DND-41 (cell line): Measurements from ENCODE around the gene PIK3R6.

Experiments used
- ATAC-seq: fragments of 200-7000 bp; cut with Tn5 transposase; 3 replicates; pipeline ENCODE4 v1.9.1; 2021; ENCODE audit warnings: low read depth; ENCODE audit not compliant: insufficient read depth
- DNase-seq: peaks from one replicate; pipeline ENCODE4 v3.0.0-alpha.2; 2020
- H2AFZ ChIP-seq: 2 replicates; pipeline ENCODE4 v1.6.0; 2012; ENCODE audit warnings: low read depth, low read length
- H3K27ac ChIP-seq: 2 replicates; pipeline ENCODE4 v1.5.1; 2012; ENCODE audit warnings: low read length, inconsistent platforms
- H3K27me3 ChIP-seq: fragments of 200-600 bp; sonication (generic); 2 replicates; pipeline ENCODE4 v1.6.0; 2012; ENCODE audit warnings: low read length, mild to moderate bottlenecking, inconsistent platforms; ENCODE audit not compliant: insufficient read depth, poor library complexity
- H3K36me3 ChIP-seq: 2 replicates; pipeline ENCODE4 v1.5.1; 2012; ENCODE audit warnings: low read length, inconsistent platforms; ENCODE audit not compliant: insufficient read depth
- H3K4me1 ChIP-seq: 2 replicates; pipeline ENCODE4 v1.5.1; 2012; ENCODE audit warnings: mild to moderate bottlenecking, low read length; ENCODE audit not compliant: insufficient read depth
- H3K4me2 ChIP-seq: 2 replicates; pipeline ENCODE4 v1.6.0; 2012; ENCODE audit warnings: mild to moderate bottlenecking, moderate library complexity, low read length, inconsistent platforms; ENCODE audit not compliant: insufficient read depth
- H3K4me3 ChIP-seq, 2 experiments: fragments of 200-600 bp in 1 of 2; shearing (Covaris generic) in 1 of 2; 2 replicates each; pipeline ENCODE4 v1.5.1; 2012 to 2016; ENCODE audit warnings: inconsistent platforms in 2 of 2, low read length in 2 of 2, mild to moderate bottlenecking in 2 of 2, low read depth in 1 of 2, moderate library complexity in 1 of 2
- H3K79me2 ChIP-seq: 2 replicates; pipeline ENCODE4 v1.6.0; 2012; ENCODE audit warnings: low read length, inconsistent platforms; ENCODE audit not compliant: insufficient read depth
- H3K9ac ChIP-seq: 2 replicates; pipeline ENCODE4 v1.6.0; 2012; ENCODE audit warnings: low read depth, mild to moderate bottlenecking, inconsistent platforms, low read length, moderate library complexity
- H3K9me3 ChIP-seq: 2 replicates; pipeline ENCODE4 v1.5.1; 2012; ENCODE audit warnings: low read length, moderate library complexity, mild to moderate bottlenecking, inconsistent platforms; ENCODE audit not compliant: insufficient read depth, severe bottlenecking
- H4K20me1 ChIP-seq: 2 replicates; pipeline ENCODE4 v1.6.0; 2012; ENCODE audit warnings: low read length; ENCODE audit not compliant: insufficient read depth
- EZH2 ChIP-seq: IDR thresholded peaks from 3 replicates; pipeline ENCODE4 v1.6.1; 2012; ENCODE audit warnings: borderline replicate concordance, low read depth, mild to moderate bottlenecking, moderate library complexity, low read length, inconsistent platforms; ENCODE audit not compliant: severe bottlenecking
- TF ChIP-seq, protein P1 (sequence below): IDR thresholded peaks from 2 replicates; pipeline ENCODE4 v1.5.1; 2012; ENCODE audit warnings: borderline replicate concordance, low read length, moderate library complexity, mild to moderate bottlenecking; ENCODE audit not compliant: poor library complexity, severe bottlenecking; ENCODE audit errors: extremely low read depth

Gene PIK3R6

DNA sequence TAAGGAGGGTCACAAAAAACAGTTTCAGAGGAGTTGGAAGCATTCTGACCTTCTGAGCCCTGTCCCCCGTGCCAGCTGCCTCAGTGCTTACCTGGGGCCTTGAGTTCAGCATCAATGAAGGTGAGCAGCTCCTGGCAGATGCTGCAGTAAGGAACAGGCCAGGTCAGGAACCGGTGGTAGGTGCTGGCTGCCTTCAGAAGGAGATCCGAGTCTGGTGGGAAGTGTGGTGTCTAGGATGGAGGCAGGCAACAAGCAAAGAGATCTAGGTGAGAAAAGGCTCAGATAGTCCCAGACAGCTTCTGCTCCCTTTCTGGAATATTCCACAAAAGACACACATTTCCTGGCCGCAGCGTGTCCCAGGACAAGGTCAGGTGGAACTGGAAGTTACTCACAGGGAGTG, 37.2 kb upstream of the PIK3R6 start:
- no peak overlapping the region for H3K27ac ChIP-seq
- no peak overlapping the region for H2AFZ ChIP-seq
- H3K4me1 ChIP-seq, result peaks cover 15% of the 10 kb centered on the region
- ATAC-seq, result no peak
- H3K4me2 ChIP-seq, result no peak overlapping the region
- H3K79me2 ChIP-seq, result no peaks in the 10 kb centered on the region
- H3K36me3 ChIP-seq, result peaks cover 51% of the 10 kb centered on the region
- no peak for DNase-seq
- H4K20me1 ChIP-seq, result no peaks in the 10 kb centered on the region
- no peaks in the 10 kb centered on the region for H3K9me3 ChIP-seq
- H3K27me3 ChIP-seq, result no peaks in the 10 kb centered on the region
- TF ChIP-seq, protein P1, sequence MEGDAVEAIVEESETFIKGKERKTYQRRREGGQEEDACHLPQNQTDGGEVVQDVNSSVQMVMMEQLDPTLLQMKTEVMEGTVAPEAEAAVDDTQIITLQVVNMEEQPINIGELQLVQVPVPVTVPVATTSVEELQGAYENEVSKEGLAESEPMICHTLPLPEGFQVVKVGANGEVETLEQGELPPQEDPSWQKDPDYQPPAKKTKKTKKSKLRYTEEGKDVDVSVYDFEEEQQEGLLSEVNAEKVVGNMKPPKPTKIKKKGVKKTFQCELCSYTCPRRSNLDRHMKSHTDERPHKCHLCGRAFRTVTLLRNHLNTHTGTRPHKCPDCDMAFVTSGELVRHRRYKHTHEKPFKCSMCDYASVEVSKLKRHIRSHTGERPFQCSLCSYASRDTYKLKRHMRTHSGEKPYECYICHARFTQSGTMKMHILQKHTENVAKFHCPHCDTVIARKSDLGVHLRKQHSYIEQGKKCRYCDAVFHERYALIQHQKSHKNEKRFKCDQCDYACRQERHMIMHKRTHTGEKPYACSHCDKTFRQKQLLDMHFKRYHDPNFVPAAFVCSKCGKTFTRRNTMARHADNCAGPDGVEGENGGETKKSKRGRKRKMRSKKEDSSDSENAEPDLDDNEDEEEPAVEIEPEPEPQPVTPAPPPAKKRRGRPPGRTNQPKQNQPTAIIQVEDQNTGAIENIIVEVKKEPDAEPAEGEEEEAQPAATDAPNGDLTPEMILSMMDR, result no peak
- TF ChIP-seq EZH2, result no peak
- H3K9ac ChIP-seq, result no peak overlapping the region
- H3K4me3 ChIP-seq, result no peak overlapping the region

DNA sequence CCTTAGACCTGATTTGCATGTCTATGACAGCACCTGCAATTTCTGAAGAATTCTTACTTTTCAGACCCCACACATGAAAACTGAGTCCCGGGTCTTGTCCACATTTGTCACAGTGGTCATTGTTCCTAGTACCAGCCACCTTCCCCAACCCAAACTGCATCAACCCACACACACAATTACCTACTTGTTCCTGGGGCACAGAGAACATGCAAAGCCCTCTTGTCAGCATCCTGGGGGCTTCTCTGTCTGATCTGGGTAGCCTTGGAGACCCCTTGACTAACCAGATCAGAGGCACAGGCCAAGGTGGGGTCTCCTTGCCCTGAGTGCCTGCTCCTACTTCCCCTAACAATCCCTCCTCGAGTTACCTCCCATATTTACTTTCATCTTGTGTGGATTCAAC, 36.7 kb upstream of the PIK3R6 start:
- Histone ChIP-seq H3K27ac (no peak overlapping the region), H3K4me2 (no peak overlapping the region), H3K4me1 (peaks cover 20% of the 10 kb centered on the region), H3K27me3 (no peaks in the 10 kb centered on the region), H3K4me3 (no peak overlapping the region), H2AFZ (no peak overlapping the region), H3K9ac (no peak overlapping the region), H3K9me3 (no peaks in the 10 kb centered on the region), H3K79me2 (no peaks in the 10 kb centered on the region), H4K20me1 (no peaks in the 10 kb centered on the region), H3K36me3 (peaks cover 48% of the 10 kb centered on the region)
- ATAC-seq, result no peak
- DNase-seq, result no peak
- TF ChIP-seq, protein P1, result no peak
- no peak for TF ChIP-seq EZH2

DNA sequence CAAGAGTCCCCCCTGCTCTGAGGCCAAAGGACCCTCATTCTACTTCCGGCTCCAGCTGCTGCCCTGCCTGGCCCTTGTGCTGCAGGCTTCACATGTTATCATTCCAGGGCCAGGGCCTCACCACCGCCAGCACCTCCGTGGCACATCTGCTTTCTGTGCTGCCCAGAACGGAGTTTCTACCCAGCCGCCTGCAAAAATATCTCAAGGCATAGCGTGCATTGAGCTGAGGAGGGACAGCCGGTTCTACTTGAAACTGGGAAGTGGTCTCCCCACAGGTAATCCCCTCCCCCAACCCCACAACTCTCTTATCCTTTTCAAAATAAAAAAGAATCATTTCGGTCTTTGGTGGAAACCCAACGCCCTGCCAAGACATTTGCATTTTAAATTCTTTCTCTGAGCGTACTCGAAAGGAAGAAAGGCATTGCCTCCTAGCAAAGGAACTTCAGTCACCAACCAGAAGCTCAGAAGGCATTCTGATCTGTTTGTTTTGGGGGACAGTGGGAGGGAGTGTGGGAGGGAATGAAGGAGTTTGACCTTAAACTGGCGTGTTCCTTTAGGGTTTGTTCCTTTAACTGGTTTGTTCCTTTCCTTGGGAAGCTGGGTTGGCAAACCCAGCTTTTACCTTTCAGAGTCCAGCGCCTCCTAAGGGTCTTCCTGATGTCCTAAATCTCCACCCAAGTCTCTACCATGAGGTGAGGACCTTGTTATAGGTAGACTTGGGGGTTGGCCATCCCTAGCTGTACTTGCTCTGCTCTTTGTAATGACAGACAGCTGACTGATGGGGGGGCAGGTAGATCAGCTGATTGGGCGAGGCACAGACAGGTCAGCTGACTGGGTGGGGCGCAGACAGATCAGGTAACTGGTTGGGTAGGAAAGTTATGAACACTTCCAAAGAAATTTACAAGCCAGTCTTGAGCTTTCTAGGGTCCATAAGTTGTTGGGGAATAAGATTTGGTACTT, 33.4 kb upstream of the PIK3R6 start:
- Histone ChIP-seq H3K4me1 (peaks cover 42% of the 10 kb centered on the region), H3K9me3 (no peaks in the 10 kb centered on the region), H3K36me3 (peaks cover 59% of the 10 kb centered on the region), H4K20me1 (no peaks in the 10 kb centered on the region; the same call in 1 of the 2 replicates), H3K4me2 (no peak overlapping the region), H3K4me3 (no peak overlapping the region), H2AFZ (no peak overlapping the region), H3K9ac (no peak overlapping the region), H3K79me2 (peaks cover 2% of the 10 kb centered on the region; the same call in 1 of the 2 replicates), H3K27ac (peak overlapping the region; percentile 58), H3K27me3 (no peaks in the 10 kb centered on the region)
- TF ChIP-seq, protein P1, result no peak
- no peak for TF ChIP-seq EZH2
- DNase-seq, result no peak
- no peak for ATAC-seq
